Mesendoderm (in vitro differentiated cells): ENCODE data around the gene CHRNA3.

Experiments used
- DNase-seq: peaks from one replicate; pipeline ENCODE4 v3.0.0; 2013
- H2AK5ac ChIP-seq: 2 replicates; pipeline ENCODE4 v1.6.1; 2013; ENCODE audit warnings: low read length, inconsistent platforms
- H2BK120ac ChIP-seq: 2 replicates; pipeline ENCODE4 v1.6.1; 2013; ENCODE audit warnings: low read depth, mild to moderate bottlenecking, low read length, moderate library complexity, mixed read lengths
- H2BK15ac ChIP-seq: replicated peaks from 2 replicates; pipeline ENCODE4 v1.6.1; 2013; ENCODE audit warnings: low read depth, mild to moderate bottlenecking, moderate library complexity
- H2BK5ac ChIP-seq: 2 replicates; pipeline ENCODE4 v1.6.1; 2013; ENCODE audit warnings: low read length, inconsistent platforms
- H3K18ac ChIP-seq: 2 replicates; pipeline ENCODE4 v1.6.1; 2013; ENCODE audit warnings: mild to moderate bottlenecking, low read length, mixed read lengths
- H3K23ac ChIP-seq: one replicate; pipeline ENCODE4 v1.6.1; 2013; ENCODE audit warnings: low read length
- H3K27ac ChIP-seq: 2 replicates; pipeline ENCODE4 v1.5.1; 2013; ENCODE audit warnings: low read depth, mild to moderate bottlenecking, inconsistent platforms, low read length, moderate library complexity
- H3K27me3 ChIP-seq: 2 replicates; pipeline ENCODE4 v1.6.1; 2013; ENCODE audit warnings: low read length, control low read depth, mild to moderate bottlenecking, inconsistent platforms; ENCODE audit not compliant: insufficient read depth, poor library complexity
- H3K36me3 ChIP-seq: 2 replicates; pipeline ENCODE4 v1.6.1; 2013; ENCODE audit warnings: low read length, inconsistent platforms; ENCODE audit not compliant: control insufficient read depth, insufficient read depth
- H3K4ac ChIP-seq: one replicate; pipeline ENCODE4 v1.6.1; 2013; ENCODE audit warnings: low read depth, mild to moderate bottlenecking, low read length, moderate library complexity
- H3K4me1 ChIP-seq: 2 replicates; pipeline ENCODE4 v1.6.1; 2013; ENCODE audit warnings: low read depth, low read length, inconsistent platforms; ENCODE audit not compliant: control insufficient read depth
- H3K4me2 ChIP-seq: 2 replicates; pipeline ENCODE4 v1.6.1; 2013; ENCODE audit warnings: low read length
- H3K4me3 ChIP-seq: 2 replicates; pipeline ENCODE4 v1.5.1; 2013; ENCODE audit warnings: mild to moderate bottlenecking, low read length
- H3K56ac ChIP-seq: one replicate; pipeline ENCODE4 v1.6.1; 2013; ENCODE audit warnings: low read length
- H3K79me1 ChIP-seq: 2 replicates; pipeline ENCODE4 v1.6.1; 2013; ENCODE audit warnings: low read length, inconsistent platforms
- H3K79me2 ChIP-seq: 2 replicates; pipeline ENCODE4 v1.6.1; 2013; ENCODE audit warnings: mild to moderate bottlenecking, low read length; ENCODE audit not compliant: control insufficient read depth, insufficient read depth
- H3K9ac ChIP-seq: 2 replicates; pipeline ENCODE4 v1.6.1; 2013; ENCODE audit warnings: low read length, inconsistent platforms
- H4K5ac ChIP-seq: one replicate; pipeline ENCODE4 v1.6.1; 2013; ENCODE audit warnings: low read length
- H4K8ac ChIP-seq: one replicate; pipeline ENCODE4 v1.6.1; 2013; ENCODE audit warnings: low read depth, mild to moderate bottlenecking, control low read depth, low read length, moderate library complexity
- WGBS: extraction: QIAGEN DNeasy Blood & Tissue Kit; methylation state at CpG from one replicate; pipeline ENCODE4 v1.1.7; 2013; ENCODE audit warnings: low lambda C conversion rate, missing lambda C conversion rate; ENCODE audit not compliant: insufficient coverage; ENCODE audit errors: extremely low coverage; 5-methylcytosine and 5-hydroxymethylcytosine counted together

CHRNA3 gene

GRCh38 chr15:78651007-78651406 lies 30.2 kb upstream of the CHRNA3 start:
- Histone ChIP-seq H3K9ac (no peak overlapping the region), H3K79me2 (no peaks in the 10 kb centered on the region), H2BK15ac (no peak overlapping the region), H3K23ac (no peak overlapping the region), H3K36me3 (no peaks in the 10 kb centered on the region), H4K8ac (no peak overlapping the region), H3K4me3 (no peak overlapping the region), H3K4me2 (no peak overlapping the region), H3K27ac (no peak overlapping the region), H2AK5ac (no peak overlapping the region), H3K56ac (no peak overlapping the region), H4K5ac (no peak overlapping the region), H3K79me1 (no peaks in the 10 kb centered on the region), H3K27me3 (no peaks in the 10 kb centered on the region), H3K18ac (no peak overlapping the region), H2BK5ac (no peak overlapping the region), H3K4ac (no peak overlapping the region), H3K4me1 (no peaks in the 10 kb centered on the region), H2BK120ac (no peak overlapping the region)
- WGBS: no CpG with 5 or more reads among the region's 3 CpGs
- DNase-seq: no peak

GRCh38 chr15:78650022-78650421 lies 29.2 kb upstream of the CHRNA3 start:
- no peak overlapping the region for H3K23ac ChIP-seq
- no peak overlapping the region for H3K4me2 ChIP-seq
- H2BK15ac ChIP-seq: no peak overlapping the region
- no peaks in the 10 kb centered on the region for H3K36me3 ChIP-seq
- H3K27me3 ChIP-seq: no peaks in the 10 kb centered on the region
- no peak overlapping the region for H4K8ac ChIP-seq
- H3K4me3 ChIP-seq: no peak overlapping the region
- no peak overlapping the region for H3K18ac ChIP-seq
- WGBS: no CpG with 5 or more reads among the region's 4 CpGs
- H3K56ac ChIP-seq: no peak overlapping the region
- no peaks in the 10 kb centered on the region for H3K79me2 ChIP-seq
- DNase-seq: no peak
- no peak overlapping the region for H3K9ac ChIP-seq
- no peaks in the 10 kb centered on the region for H3K4me1 ChIP-seq
- no peak overlapping the region for H3K4ac ChIP-seq
- no peak overlapping the region for H2BK120ac ChIP-seq
- H4K5ac ChIP-seq: no peak overlapping the region
- H3K27ac ChIP-seq: no peak overlapping the region
- H3K79me1 ChIP-seq: no peaks in the 10 kb centered on the region
- no peak overlapping the region for H2AK5ac ChIP-seq
- H2BK5ac ChIP-seq: no peak overlapping the region

DNA sequence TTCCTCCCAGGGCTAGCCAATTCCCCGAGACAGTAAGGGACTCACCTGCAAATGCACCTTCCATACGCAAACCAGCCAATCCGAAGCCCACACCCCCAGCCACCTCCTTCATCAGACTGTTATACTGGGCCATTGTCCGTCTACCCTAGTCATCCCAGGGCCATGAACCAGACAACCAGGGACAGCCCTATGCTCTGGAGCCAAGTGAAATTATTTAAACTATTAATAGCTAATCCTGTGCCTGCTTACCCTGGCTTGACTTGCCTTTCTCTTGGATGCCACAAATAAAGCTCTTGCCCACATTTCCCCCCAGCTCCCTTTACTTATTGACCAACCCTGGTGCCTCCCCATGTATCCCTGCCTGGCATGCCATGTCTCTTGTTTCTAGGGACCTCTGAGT lies 24.2 kb upstream of the CHRNA3 start:
- no peak overlapping the region for H3K4me3 ChIP-seq
- no peak overlapping the region for H4K8ac ChIP-seq
- no peak overlapping the region for H3K18ac ChIP-seq
- no peak overlapping the region for H3K9ac ChIP-seq
- H2BK5ac ChIP-seq: no peak overlapping the region
- H3K4me2 ChIP-seq: no peak overlapping the region
- H2BK15ac ChIP-seq: no peak overlapping the region
- no peak overlapping the region for H4K5ac ChIP-seq
- H3K27me3 ChIP-seq: no peaks in the 10 kb centered on the region
- no peaks in the 10 kb centered on the region for H3K79me2 ChIP-seq
- H3K56ac ChIP-seq: no peak overlapping the region
- H2AK5ac ChIP-seq: no peak overlapping the region
- H3K36me3 ChIP-seq: no peaks in the 10 kb centered on the region
- H3K4me1 ChIP-seq: peaks cover 2% of the 10 kb centered on the region
- H3K23ac ChIP-seq: no peak overlapping the region
- no peak overlapping the region for H3K4ac ChIP-seq
- no peak for DNase-seq
- no CpG with 5 or more reads among the region's 4 CpGs for WGBS
- H3K27ac ChIP-seq: no peak overlapping the region
- no peak overlapping the region for H2BK120ac ChIP-seq
- no peaks in the 10 kb centered on the region for H3K79me1 ChIP-seq

- no peak overlapping the region for H3K4me3 ChIP-seq
- no CpG with 5 or more reads among the region's 5 CpGs for WGBS
- no peak for DNase-seq
- no peak overlapping the region for H2BK15ac ChIP-seq
- no peaks in the 10 kb centered on the region for H3K36me3 ChIP-seq
- no peak overlapping the region for H3K23ac ChIP-seq
- no peak overlapping the region for H3K4ac ChIP-seq
- no peak overlapping the region for H3K4me2 ChIP-seq
- H2BK120ac ChIP-seq: no peak overlapping the region
- no peaks in the 10 kb centered on the region for H3K79me2 ChIP-seq
- no peaks in the 10 kb centered on the region for H3K27me3 ChIP-seq
- no peak overlapping the region for H3K9ac ChIP-seq
- H2AK5ac ChIP-seq: no peak overlapping the region
- H3K27ac ChIP-seq: no peak overlapping the region
- no peak overlapping the region for H4K5ac ChIP-seq
- peaks cover 2% of the 10 kb centered on the region for H3K4me1 ChIP-seq
- H3K18ac ChIP-seq: no peak overlapping the region
- H3K56ac ChIP-seq: no peak overlapping the region
- no peak overlapping the region for H2BK5ac ChIP-seq
- no peak overlapping the region for H4K8ac ChIP-seq
- H3K79me1 ChIP-seq: no peaks in the 10 kb centered on the region
Observed at GRCh38 chr15:78642331-78642730, 21.5 kb upstream of the CHRNA3 start.

DNA sequence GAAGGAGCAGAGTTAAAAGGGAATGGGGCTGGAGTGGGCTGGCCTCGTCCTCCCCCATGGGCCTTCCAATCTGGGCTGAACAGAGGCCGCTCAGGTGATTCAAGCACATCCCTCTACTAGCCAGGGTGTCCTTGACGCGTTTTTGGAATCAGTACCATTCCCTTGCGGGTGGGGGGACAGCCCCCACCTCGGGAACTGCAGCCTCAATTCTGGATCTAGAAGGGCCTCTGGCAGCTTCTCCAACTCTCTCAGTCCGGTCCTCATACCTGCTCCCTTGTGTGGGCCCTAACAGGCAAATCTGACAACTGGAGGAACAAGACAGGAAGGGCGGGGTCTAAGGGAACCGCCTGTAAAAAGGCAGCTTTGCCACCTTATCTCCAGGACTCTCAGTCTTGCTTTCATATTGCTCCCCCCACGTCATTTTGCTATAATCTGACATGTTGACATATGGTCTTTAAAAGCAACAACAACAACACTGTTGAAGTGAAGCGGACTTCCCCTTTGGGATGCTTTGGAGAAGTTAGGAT lies 21.0 kb upstream of the CHRNA3 start:
- H2BK5ac ChIP-seq: no peak overlapping the region
- no peak overlapping the region for H4K8ac ChIP-seq
- peak overlapping the region; percentile 23 for H3K4me2 ChIP-seq
- H3K79me2 ChIP-seq: no peaks in the 10 kb centered on the region
- H3K4me1 ChIP-seq: peaks cover 2% of the 10 kb centered on the region
- peak overlapping the region; percentile 31 for H3K56ac ChIP-seq
- H3K79me1 ChIP-seq: no peaks in the 10 kb centered on the region
- H3K36me3 ChIP-seq: no peaks in the 10 kb centered on the region
- H3K27ac ChIP-seq: no peak overlapping the region
- no peak overlapping the region for H2BK120ac ChIP-seq
- no peak overlapping the region for H2BK15ac ChIP-seq
- no peak for DNase-seq
- H4K5ac ChIP-seq: no peak overlapping the region
- H3K23ac ChIP-seq: no peak overlapping the region
- no peak overlapping the region for H3K4me3 ChIP-seq
- H3K4ac ChIP-seq: no peak overlapping the region
- H3K9ac ChIP-seq: peak overlapping the region; percentile 8
- H3K18ac ChIP-seq: no peak overlapping the region
- no peaks in the 10 kb centered on the region for H3K27me3 ChIP-seq
- no peak overlapping the region for H2AK5ac ChIP-seq
- no CpG with 5 or more reads among the region's 11 CpGs for WGBS

DNA sequence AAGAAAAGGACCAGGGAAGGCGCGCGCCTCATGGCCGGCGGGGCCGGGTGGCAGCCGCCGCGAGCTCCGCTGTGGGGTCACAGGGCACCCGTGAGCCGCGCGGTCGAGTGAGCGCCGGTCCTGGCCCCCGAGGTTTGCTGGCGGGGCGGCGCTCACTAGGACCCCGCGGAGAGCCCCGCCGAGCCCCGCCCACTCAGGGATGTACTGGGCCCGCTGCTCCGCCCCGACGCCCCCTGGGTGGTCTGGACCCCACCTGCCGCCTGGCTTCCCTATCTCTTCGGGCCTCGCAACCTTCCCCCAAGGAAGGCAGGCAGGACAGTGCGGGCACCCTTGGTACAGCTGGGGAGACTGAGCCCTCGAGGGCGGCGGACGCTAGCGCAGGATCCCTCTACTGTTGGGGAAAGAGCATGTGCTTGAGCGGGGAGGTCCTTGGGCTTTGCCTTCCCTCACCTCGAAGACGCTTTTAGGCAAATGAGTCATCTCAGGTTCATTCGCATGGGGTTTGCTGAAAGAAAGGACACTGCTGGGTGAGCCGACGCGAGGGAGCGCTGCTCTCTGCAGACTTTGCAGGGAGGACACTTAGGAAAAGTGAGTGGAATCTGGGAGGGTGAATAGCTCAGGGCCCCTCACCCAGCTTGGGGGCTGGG lies 20.4 kb upstream of the CHRNA3 start, which contains the start of gene CHRNB4:
TSS of gene CHRNB4 (minus strand) at position 109 of the 647 bp plus-strand sequence. CDS start at position 32, 77 bp downstream.
- Histone ChIP-seq H4K5ac (no peak within 1 kb of the TSS), H2BK15ac (no peak within 1 kb of the TSS), H2BK5ac (no peak within 1 kb of the TSS), H3K79me1 (no peaks in the 10 kb centered on the region), H3K27me3 (no peaks in the 10 kb centered on the region), H4K8ac (no peak within 1 kb of the TSS), H3K36me3 (no peaks in the 10 kb centered on the region), H3K4me3 (peak within 1 kb of the TSS; percentile 33), H3K79me2 (no peaks in the 10 kb centered on the region), H3K27ac (no peak within 1 kb of the TSS), H3K9ac (peak within 1 kb of the TSS; percentile 55), H2BK120ac (no peak within 1 kb of the TSS), H3K56ac (peak within 1 kb of the TSS; percentile 82), H2AK5ac (no peak within 1 kb of the TSS), H3K18ac (no peak within 1 kb of the TSS), H3K4me2 (peak within 1 kb of the TSS; percentile 78), H3K4ac (no peak within 1 kb of the TSS), H3K4me1 (peaks cover 2% of the 10 kb centered on the region), H3K23ac (no peak within 1 kb of the TSS)
- WGBS: no CpG with 5 or more reads among the region's 47 CpGs
- DNase-seq: peak; percentile 97
